K562 (cell line): ENCODE results near the gene NXF1. TPM values are rescaled to one million over a fixed set of nuclear protein-coding genes. Genes with fewer than 3 reads are reported as not detected.

Experiments used
- CEBPG ChIP-seq, 3 experiments: fragments of 200-800 bp in 1 of 3; sonication (Bioruptor generic) in 1 of 3; sonication (generic) in 1 of 3; formaldehyde crosslinking in 1 of 3; IDR thresholded peaks in 2 of 3; conservative IDR thresholded peaks in 1 of 3; 2 replicates each; pipeline versions ENCODE4 v1.6.1 to v1.8.0; 2016 to 2022; ENCODE audit warnings: missing compliant biosample characterization in 2 of 3, missing genetic modification characterization in 2 of 3, mild to moderate bottlenecking in 1 of 3, missing genetic modification reagents in 1 of 3
- CREBBP ChIP-seq: IDR thresholded peaks from one replicate; pipeline ENCODE4 v1.6.1; 2012; ENCODE audit warnings: low read depth, mild to moderate bottlenecking, control low read depth, inconsistent platforms, low read length
- EWSR1 ChIP-seq: fragments of 450-650 bp; IDR thresholded peaks from 2 replicates; pipeline ENCODE4 v1.6.1; 2018; ENCODE audit warnings: borderline replicate concordance, mild to moderate bottlenecking, low read depth, moderate library complexity; ENCODE audit not compliant: partially characterized antibody
- FOXA1 ChIP-seq: fragments of 450-650 bp; IDR thresholded peaks from 2 replicates; pipeline ENCODE4 v1.6.1; 2016; ENCODE audit warnings: mild to moderate bottlenecking, borderline replicate concordance
- GATAD2B ChIP-seq: fragments of 450-650 bp; IDR thresholded peaks from 2 replicates; pipeline ENCODE4 v1.6.1; 2017; ENCODE audit warnings: mild to moderate bottlenecking, borderline replicate concordance
- HNRNPL ChIP-seq: fragments of 200-400 bp; formaldehyde crosslinking; IDR thresholded peaks from 2 replicates; pipeline ENCODE4 v1.6.1; 2017; ENCODE audit warnings: low read depth, mild to moderate bottlenecking, low read length
- HNRNPUL1 ChIP-seq: fragments of 200-400 bp; formaldehyde crosslinking; IDR thresholded peaks from 2 replicates; pipeline ENCODE4 v1.6.1; 2017; ENCODE audit warnings: low read length
- KDM5B ChIP-seq: fragments of 200-600 bp; sonication (generic); IDR thresholded peaks from 2 replicates; pipeline ENCODE4 v1.6.1; 2012; ENCODE audit warnings: low read depth, mild to moderate bottlenecking, moderate library complexity, low read length, control low read depth, inconsistent platforms; ENCODE audit not compliant: insufficient replicate concordance
- MAFF ChIP-seq: IDR thresholded peaks from 2 replicates; pipeline ENCODE4 v1.6.1; 2012; ENCODE audit warnings: low read length, improper control_type of control experiment
- POLR2B ChIP-seq: fragments of 450-650 bp; IDR thresholded peaks from 2 replicates; pipeline ENCODE4 v1.6.1; 2018; ENCODE audit warnings: low read depth; ENCODE audit not compliant: partially characterized antibody
- POLR2G ChIP-seq: fragments of 200-400 bp; formaldehyde crosslinking; IDR thresholded peaks from 2 replicates; pipeline ENCODE4 v1.6.1; 2017; ENCODE audit warnings: low read depth, mild to moderate bottlenecking, antibody characterized with exemption, low read length, moderate library complexity
- POLR2H ChIP-seq: IDR thresholded peaks from 2 replicates; pipeline ENCODE4 v1.6.1; 2016; ENCODE audit warnings: missing genetic modification characterization, low read depth, mild to moderate bottlenecking, control low read depth, missing compliant biosample characterization, moderate library complexity
- PRPF4 ChIP-seq: fragments of 200-400 bp; formaldehyde crosslinking; IDR thresholded peaks from one replicate; pipeline ENCODE4 v1.6.1; 2017; ENCODE audit warnings: low read length, low read depth, mild to moderate bottlenecking; ENCODE audit not compliant: insufficient read depth, poor library complexity, severe bottlenecking
- RBFOX2 ChIP-seq: fragments of 200-400 bp; formaldehyde crosslinking; IDR thresholded peaks from 2 replicates; pipeline ENCODE4 v1.6.1; 2017; ENCODE audit warnings: low read depth, mild to moderate bottlenecking, low read length, moderate library complexity
- RBM39 ChIP-seq: fragments of 200-400 bp; formaldehyde crosslinking; optimal IDR thresholded peaks from 2 replicates; pipeline ENCODE3; 2018; ENCODE audit warnings: low read depth, low read length
- U2AF1 ChIP-seq: fragments of 200-400 bp; formaldehyde crosslinking; optimal IDR thresholded peaks from 2 replicates; pipeline ENCODE3; 2017; ENCODE audit warnings: mild to moderate bottlenecking, low read depth, low read length, moderate library complexity
- ZNF146 ChIP-seq: IDR thresholded peaks from one replicate; pipeline ENCODE4 v1.6.1; 2018; ENCODE audit warnings: missing compliant biosample characterization; ENCODE audit not compliant: unreplicated experiment
- ZNF347 ChIP-seq: fragments of 450-650 bp; formaldehyde crosslinking; IDR thresholded peaks from 2 replicates; pipeline ENCODE4 v1.4.0; 2020; ENCODE audit warnings: low read depth, mild to moderate bottlenecking, moderate library complexity
- ZZZ3 ChIP-seq: fragments of 450-650 bp; IDR thresholded peaks from 2 replicates; pipeline ENCODE4 v1.6.1; 2016; ENCODE audit warnings: antibody characterized with exemption, mild to moderate bottlenecking, moderate library complexity
- polyA plus RNA-seq, 8 experiments: library from polyadenylated mRNA; depleted of rRNA in 4 of 8; stranded (reverse) in 5 of 8; unstranded in 3 of 8; fragments of >200 nt; fragmentation: Nextera tagmentation in 2 of 8; fragmentation: Illumina TruSeq in 1 of 8; extraction: Ambion mirVana in 2 of 8; extraction: Trizol in 1 of 8; gene quantifications; 2 replicates each; pipeline versions ENCODE4 v1.2.1 to v1.2.3, GENCODE V29; 2011 to 2014; ENCODE audit warnings: inconsistent platforms in 1 of 8, missing spikeins in 1 of 8
- total RNA-seq, 7 experiments: library from RNA; depleted of rRNA in 6 of 7; stranded (reverse); fragments of >200 nt in 6 of 7; fragmentation: Illumina TruSeq in 2 of 7; extraction: Trizol in 2 of 7; gene quantifications; 2 replicates each; pipeline versions ENCODE4 v1.2.1 to v1.2.3, GENCODE V29; 2011 to 2021; ENCODE audit warnings: low replicate concordance in 1 of 7
- TF ChIP-seq, protein P1 (sequence below): fragments of 250-450 bp; sonication (Bioruptor Pico); IDR thresholded peaks from 2 replicates; pipeline ENCODE4 v1.4.0; 2020; ENCODE audit warnings: mild to moderate bottlenecking
- TF ChIP-seq, protein P2 (sequence below): sonication (generic); formaldehyde crosslinking; IDR thresholded peaks from 2 replicates; pipeline ENCODE4 v1.8.1; 2023; ENCODE audit warnings: mild to moderate bottlenecking, missing genetic modification reagents
- TF ChIP-seq, protein P3 (sequence below): fragments of 250-450 bp; sonication (Bioruptor Pico); IDR thresholded peaks from 2 replicates; pipeline ENCODE4 v1.8.0; 2022; ENCODE audit warnings: moderate library complexity, mild to moderate bottlenecking, inconsistent platforms

The NXF1 gene
- total and polyA plus RNA-seq, 9 of the 15 experiments (the other 6 are each of a cell fraction or from before 2014, with no cell fraction given), result 18.1 to 98.3 (median 35.8) TPM

DNA sequence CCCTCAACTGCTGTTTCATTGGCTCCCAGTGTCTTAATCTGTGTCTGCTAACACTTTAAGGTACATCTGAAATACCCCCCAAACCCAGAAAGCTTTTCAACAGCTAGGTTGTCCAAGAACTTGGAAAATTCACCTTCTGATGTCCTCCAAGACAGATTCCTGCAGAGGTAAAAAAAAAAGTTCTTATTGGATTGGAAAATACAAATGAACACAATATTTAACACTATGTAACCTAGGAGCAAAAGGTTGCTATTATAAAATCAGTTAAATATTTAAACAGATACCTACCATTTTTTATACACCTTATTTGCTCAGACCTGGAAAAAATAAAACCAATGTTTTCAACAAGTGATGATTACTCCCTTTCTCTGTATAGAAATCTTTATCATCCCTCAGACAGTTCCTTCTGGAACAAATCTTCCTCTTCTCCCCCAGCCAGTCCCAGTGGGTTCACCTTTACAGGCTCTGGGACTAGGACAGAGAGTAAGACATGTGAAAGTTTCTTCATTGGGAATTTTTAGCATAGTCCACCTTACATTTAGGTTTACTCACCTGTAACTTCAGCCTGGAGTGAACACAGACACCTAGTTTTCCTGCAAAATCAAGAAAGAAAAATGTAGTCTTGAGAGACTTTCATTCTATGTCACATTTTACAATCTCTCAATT is 47.4 kb upstream of the NXF1 start (continued):
- peak; percentile 5 for TF ChIP-seq PRPF4
- peak; percentile 26; the same call in 1 of the 2 replicates for TF ChIP-seq HNRNPUL1
- no peak for TF ChIP-seq MAFF
- TF ChIP-seq, protein P1, sequence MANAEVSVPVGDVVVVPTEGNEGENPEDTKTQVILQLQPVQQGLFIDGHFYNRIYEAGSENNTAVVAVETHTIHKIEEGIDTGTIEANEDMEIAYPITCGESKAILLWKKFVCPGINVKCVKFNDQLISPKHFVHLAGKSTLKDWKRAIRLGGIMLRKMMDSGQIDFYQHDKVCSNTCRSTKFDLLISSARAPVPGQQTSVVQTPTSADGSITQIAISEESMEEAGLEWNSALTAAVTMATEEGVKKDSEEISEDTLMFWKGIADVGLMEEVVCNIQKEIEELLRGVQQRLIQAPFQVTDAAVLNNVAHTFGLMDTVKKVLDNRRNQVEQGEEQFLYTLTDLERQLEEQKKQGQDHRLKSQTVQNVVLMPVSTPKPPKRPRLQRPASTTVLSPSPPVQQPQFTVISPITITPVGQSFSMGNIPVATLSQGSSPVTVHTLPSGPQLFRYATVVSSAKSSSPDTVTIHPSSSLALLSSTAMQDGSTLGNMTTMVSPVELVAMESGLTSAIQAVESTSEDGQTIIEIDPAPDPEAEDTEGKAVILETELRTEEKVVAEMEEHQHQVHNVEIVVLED, result no peak
- TF ChIP-seq FOXA1, result no peak
- no peak for TF ChIP-seq ZZZ3
- peak; percentile 35 for TF ChIP-seq EWSR1
- peak; percentile 15; the same call in 1 of the 2 replicates for TF ChIP-seq POLR2H (tag)
- no peak for TF ChIP-seq CREBBP
- TF ChIP-seq KDM5B, result peak; percentile 1
- TF ChIP-seq ZNF347 (CRISPR knock-in tag), result no peak
- no peak for TF ChIP-seq GATAD2B
- no peak for TF ChIP-seq POLR2B
- TF ChIP-seq, protein P2, sequence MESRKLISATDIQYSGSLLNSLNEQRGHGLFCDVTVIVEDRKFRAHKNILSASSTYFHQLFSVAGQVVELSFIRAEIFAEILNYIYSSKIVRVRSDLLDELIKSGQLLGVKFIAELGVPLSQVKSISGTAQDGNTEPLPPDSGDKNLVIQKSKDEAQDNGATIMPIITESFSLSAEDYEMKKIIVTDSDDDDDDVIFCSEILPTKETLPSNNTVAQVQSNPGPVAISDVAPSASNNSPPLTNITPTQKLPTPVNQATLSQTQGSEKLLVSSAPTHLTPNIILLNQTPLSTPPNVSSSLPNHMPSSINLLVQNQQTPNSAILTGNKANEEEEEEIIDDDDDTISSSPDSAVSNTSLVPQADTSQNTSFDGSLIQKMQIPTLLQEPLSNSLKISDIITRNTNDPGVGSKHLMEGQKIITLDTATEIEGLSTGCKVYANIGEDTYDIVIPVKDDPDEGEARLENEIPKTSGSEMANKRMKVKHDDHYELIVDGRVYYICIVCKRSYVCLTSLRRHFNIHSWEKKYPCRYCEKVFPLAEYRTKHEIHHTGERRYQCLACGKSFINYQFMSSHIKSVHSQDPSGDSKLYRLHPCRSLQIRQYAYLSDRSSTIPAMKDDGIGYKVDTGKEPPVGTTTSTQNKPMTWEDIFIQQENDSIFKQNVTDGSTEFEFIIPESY (CRISPR knock-in tag), result no peak
- peak; percentile 67 for TF ChIP-seq RBFOX2
- TF ChIP-seq RBM39, result peak; percentile 92
- peak; percentile 18; the same call in 1 of the 2 replicates for TF ChIP-seq POLR2G
- no peak for TF ChIP-seq CEBPG (CRISPR knock-in tag; IDR thresholded peaks at IDR 0.05)
- TF ChIP-seq CEBPG (tag; conservative IDR thresholded peaks at IDR 0.05 in 1 of 2, IDR thresholded peaks at IDR 0.05 in 1 of 2), result no peak
- TF ChIP-seq U2AF1, result peak; percentile 86
- TF ChIP-seq HNRNPL, result peak; percentile 32; the same call in 1 of the 2 replicates
- TF ChIP-seq, protein P3, sequence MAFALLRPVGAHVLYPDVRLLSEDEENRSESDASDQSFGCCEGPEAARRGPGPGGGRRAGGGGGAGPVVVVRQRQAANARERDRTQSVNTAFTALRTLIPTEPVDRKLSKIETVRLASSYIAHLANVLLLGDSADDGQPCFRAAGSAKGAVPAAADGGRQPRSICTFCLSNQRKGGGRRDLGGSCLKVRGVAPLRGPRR (CRISPR knock-in tag), result no peak
- TF ChIP-seq ZNF146 (CRISPR knock-in tag), result no peak
- TF ChIP-seq, all 486 proteins: peak for 10
